Measurements from ENCODE around the gene PNLDC1. TPM values are rescaled to one million over a fixed set of nuclear protein-coding genes. Genes with fewer than 3 reads are reported as not detected.

Gene PNLDC1, protein sequence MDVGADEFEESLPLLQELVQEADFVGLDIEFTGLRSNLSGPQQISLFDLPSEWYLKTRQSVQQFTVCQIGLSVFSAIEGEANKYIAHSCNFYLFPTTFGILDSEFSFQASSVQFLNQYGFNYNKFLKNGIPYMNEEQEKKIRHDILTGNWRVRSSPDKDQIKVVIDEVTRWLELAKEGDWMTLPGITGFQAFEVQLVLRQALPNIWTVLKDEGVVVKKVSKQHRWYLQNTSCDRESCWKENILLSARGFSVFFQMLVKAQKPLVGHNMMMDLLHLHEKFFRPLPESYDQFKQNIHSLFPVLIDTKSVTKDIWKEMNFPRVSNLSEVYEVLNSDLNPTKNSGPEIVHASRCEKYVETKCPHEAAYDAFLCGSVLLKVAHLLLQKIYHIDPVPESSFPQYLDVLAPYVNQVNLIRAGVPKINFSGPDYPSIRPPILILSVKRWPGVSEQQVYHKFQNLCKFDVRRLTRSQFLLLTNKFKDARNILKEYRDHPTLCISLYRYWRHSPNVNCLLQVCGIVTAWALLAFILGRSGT
- polyA plus RNA-seq (2013): 0.37 and 0.43 TPM in 2 replicates

DNA sequence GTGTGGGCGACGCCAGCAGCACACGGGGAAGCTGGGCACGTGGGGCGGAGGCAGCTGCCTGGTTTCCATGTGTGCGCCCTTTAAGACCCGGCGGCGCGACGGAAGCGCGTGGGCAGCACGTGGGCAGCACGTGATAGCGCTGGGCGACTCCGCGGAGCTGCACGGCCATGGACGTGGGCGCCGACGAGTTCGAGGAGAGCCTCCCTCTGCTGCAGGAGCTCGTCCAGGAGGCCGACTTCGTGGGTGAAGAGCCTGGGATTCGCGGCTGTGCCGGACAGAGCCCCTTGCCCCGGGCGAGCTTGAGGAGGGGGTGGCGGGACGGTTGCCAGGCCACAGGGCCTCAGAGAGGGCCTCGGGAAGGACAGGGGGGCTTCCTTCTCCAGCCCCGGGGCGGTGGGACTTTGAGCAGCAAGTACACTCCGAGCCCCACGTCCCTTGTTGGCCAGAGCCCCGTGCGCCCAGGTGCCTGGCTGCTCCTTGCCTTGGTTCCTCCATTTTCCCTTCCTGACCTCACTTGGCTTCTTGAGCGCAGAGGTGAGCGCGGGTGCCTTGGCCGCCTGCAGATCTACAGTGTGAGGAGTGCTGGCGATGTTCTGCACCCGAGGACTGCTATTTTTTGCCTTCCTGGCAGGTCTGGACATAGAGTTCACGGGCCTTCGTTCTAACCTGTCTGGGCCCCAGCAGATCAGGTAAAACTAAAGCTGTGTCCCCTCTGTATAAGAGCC lies at the start of gene PNLDC1:
Gene PNLDC1 (plus strand): TSS at position 136 of the 725 bp plus-strand sequence. CDS start 32 bp downstream, at position 168.
- Histone ChIP-seq H2BK5ac (ENCODE audit: low read depth, low read length, poor library complexity) (no peak within 1 kb of the TSS), H3K4ac (ENCODE audit: low read depth, low read length) (no peak within 1 kb of the TSS), H3K27me3 (ENCODE audit: insufficient read depth, low read length) (no peaks in the 10 kb centered on the region), H3K4me1 (ENCODE audit: control insufficient read depth in 1 of 2, insufficient read depth in 2 of 2, low read length in 2 of 2) (no peaks in the 10 kb centered on the region), H2AK5ac (ENCODE audit: low read length) (no peak within 1 kb of the TSS), H3K9ac (ENCODE audit: low read length) (no peak within 1 kb of the TSS), H2BK12ac (ENCODE audit: low read length) (no peak within 1 kb of the TSS), H3K27ac (ENCODE audit: low read depth, low read length) (no peak within 1 kb of the TSS), H3K14ac (ENCODE audit: low read length) (no peak within 1 kb of the TSS), H3K18ac (ENCODE audit: low read length) (no peak within 1 kb of the TSS), H2AFZ (ENCODE audit: insufficient read depth, low read length, poor library complexity) (no peak within 1 kb of the TSS), H4K8ac (ENCODE audit: low read depth, low read length) (no peak within 1 kb of the TSS), H4K12ac (ENCODE audit: low read depth, low read length) (no peak within 1 kb of the TSS), H3K9me3 (ENCODE audit: insufficient read depth, low read depth, low read length) (peaks cover 2% of the 10 kb centered on the region), H3K4me3 (ENCODE audit: low read depth, low read length) (no peak within 1 kb of the TSS), H3K79me2 (ENCODE audit: control insufficient read depth, insufficient read depth, low read length, poor library complexity) (no peaks in the 10 kb centered on the region), H4K91ac (ENCODE audit: low read depth, low read length) (no peak within 1 kb of the TSS), H3K79me1 (ENCODE audit: low read length) (no peaks in the 10 kb centered on the region), H3K23ac (ENCODE audit: low read length) (no peak within 1 kb of the TSS), H2BK120ac (ENCODE audit: insufficient read depth, low read length, poor library complexity) (no peak within 1 kb of the TSS), H3K4me2 (ENCODE audit: low read length) (no peak within 1 kb of the TSS), H3K36me3 (ENCODE audit: control insufficient read depth in 1 of 2, insufficient read depth in 2 of 2, low read length in 2 of 2) (peaks cover 11 to 20% of the 10 kb centered on the region in 2 experiments)
- no peak for DNase-seq
- WGBS (ENCODE audit: extremely low coverage, insufficient coverage, insufficient read length): no CpG with 5 or more reads among the region's 50 CpGs

DNA sequence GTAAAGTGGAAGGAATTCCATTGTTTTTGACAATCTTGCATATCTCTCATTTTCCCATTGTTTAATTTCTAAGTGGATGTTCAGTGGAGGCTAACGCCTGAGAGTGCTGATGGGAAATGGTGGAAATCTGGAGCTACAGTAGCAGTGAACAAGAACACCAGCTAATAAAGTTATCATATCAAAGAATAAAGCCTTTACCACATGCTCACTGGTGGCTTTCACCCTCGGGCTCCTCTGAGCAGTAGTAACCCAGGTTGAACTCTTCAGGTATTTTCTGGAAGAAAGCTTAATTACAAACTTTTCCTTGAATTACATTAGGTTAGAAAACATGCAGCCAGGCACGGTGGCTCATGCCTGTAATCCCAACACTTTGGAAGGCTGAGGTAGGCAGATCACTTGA lies 48.6 kb upstream of the PNLDC1 start:
- Histone ChIP-seq H2AFZ (ENCODE audit: insufficient read depth, low read length, poor library complexity) (no peak overlapping the region), H3K36me3 (ENCODE audit: control insufficient read depth in 1 of 2, insufficient read depth in 2 of 2, low read length in 2 of 2) (peaks cover 17 to 31% of the 10 kb centered on the region in 2 experiments), H2BK12ac (ENCODE audit: low read length) (no peak overlapping the region), H3K9me3 (ENCODE audit: insufficient read depth, low read depth, low read length) (no peaks in the 10 kb centered on the region), H3K27ac (ENCODE audit: low read depth, low read length) (no peak overlapping the region), H2BK5ac (ENCODE audit: low read depth, low read length, poor library complexity) (no peak overlapping the region), H3K79me2 (ENCODE audit: control insufficient read depth, insufficient read depth, low read length, poor library complexity) (no peaks in the 10 kb centered on the region), H3K23ac (ENCODE audit: low read length) (no peak overlapping the region), H3K27me3 (ENCODE audit: insufficient read depth, low read length) (no peaks in the 10 kb centered on the region), H3K18ac (ENCODE audit: low read length) (no peak overlapping the region), H4K8ac (ENCODE audit: low read depth, low read length) (no peak overlapping the region), H3K9ac (ENCODE audit: low read length) (peak overlapping the region; percentile 38), H3K4me2 (ENCODE audit: low read length) (no peak overlapping the region), H3K4me3 (ENCODE audit: low read depth, low read length) (no peak overlapping the region), H3K79me1 (ENCODE audit: low read length) (no peaks in the 10 kb centered on the region), H3K14ac (ENCODE audit: low read length) (no peak overlapping the region), H2AK5ac (ENCODE audit: low read length) (no peak overlapping the region), H4K12ac (ENCODE audit: low read depth, low read length) (no peak overlapping the region), H3K4me1 (ENCODE audit: control insufficient read depth in 1 of 2, insufficient read depth in 2 of 2, low read length in 2 of 2) (no peaks in the 10 kb centered on the region), H3K4ac (ENCODE audit: low read depth, low read length) (no peak overlapping the region), H2BK120ac (ENCODE audit: insufficient read depth, low read length, poor library complexity) (no peak overlapping the region), H4K91ac (ENCODE audit: low read depth, low read length) (no peak overlapping the region)
- DNase-seq: no peak
- WGBS (ENCODE audit: extremely low coverage, insufficient coverage, insufficient read length): no CpG with 5 or more reads among the region's 3 CpGs

DNA sequence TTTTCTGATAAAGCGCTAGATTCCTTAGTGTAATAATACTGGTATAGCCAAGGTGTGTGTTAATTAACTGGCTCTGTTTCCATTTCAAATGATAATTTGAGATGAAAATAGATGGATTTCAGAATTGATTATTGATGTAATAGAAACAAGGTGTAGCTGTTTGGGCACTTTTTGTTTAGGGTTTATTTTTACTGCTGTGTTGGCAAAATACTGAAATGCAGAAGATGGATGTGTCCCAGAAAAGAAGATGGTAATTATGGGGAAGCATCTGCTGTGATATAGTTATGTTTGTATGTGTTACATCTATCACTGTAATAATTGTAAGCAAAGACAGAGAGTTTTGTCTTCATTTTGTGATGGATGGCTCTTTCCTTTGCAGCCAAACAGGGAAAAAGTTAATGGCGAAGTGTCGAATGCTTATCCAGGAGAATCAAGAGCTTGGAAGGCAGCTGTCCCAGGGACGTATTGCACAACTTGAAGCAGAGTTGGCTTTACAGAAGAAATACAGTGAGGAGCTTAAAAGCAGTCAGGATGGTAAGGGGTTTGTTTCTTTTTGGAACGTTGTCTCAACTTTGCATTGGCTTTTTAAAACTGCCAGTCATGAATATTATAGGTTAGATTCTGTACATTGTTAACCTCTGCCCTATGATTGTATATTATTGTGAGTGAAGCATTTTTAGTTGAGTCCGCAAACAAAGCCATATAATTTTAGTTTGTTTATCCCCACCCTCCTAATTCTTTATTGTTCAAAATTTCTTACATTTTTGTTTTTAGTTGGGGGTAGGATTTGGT lies 46.8 kb upstream of the PNLDC1 start:
- Histone ChIP-seq H3K9me3 (ENCODE audit: insufficient read depth, low read depth, low read length) (no peaks in the 10 kb centered on the region), H3K27me3 (ENCODE audit: insufficient read depth, low read length) (no peaks in the 10 kb centered on the region), H3K18ac (ENCODE audit: low read length) (no peak overlapping the region), H2AK5ac (ENCODE audit: low read length) (no peak overlapping the region), H3K4me1 (ENCODE audit: control insufficient read depth in 1 of 2, insufficient read depth in 2 of 2, low read length in 2 of 2) (peaks cover 0 to 3% of the 10 kb centered on the region in 2 experiments), H3K9ac (ENCODE audit: low read length) (no peak overlapping the region), H2BK12ac (ENCODE audit: low read length) (no peak overlapping the region), H3K4ac (ENCODE audit: low read depth, low read length) (no peak overlapping the region), H3K27ac (ENCODE audit: low read depth, low read length) (no peak overlapping the region), H4K8ac (ENCODE audit: low read depth, low read length) (no peak overlapping the region), H3K36me3 (ENCODE audit: control insufficient read depth in 1 of 2, insufficient read depth in 2 of 2, low read length in 2 of 2) (peaks cover 22 to 37% of the 10 kb centered on the region in 2 experiments), H3K79me1 (ENCODE audit: low read length) (no peaks in the 10 kb centered on the region), H4K91ac (ENCODE audit: low read depth, low read length) (no peak overlapping the region), H3K14ac (ENCODE audit: low read length) (no peak overlapping the region), H3K4me2 (ENCODE audit: low read length) (no peak overlapping the region), H4K12ac (ENCODE audit: low read depth, low read length) (no peak overlapping the region), H2BK5ac (ENCODE audit: low read depth, low read length, poor library complexity) (no peak overlapping the region), H2BK120ac (ENCODE audit: insufficient read depth, low read length, poor library complexity) (no peak overlapping the region), H3K4me3 (ENCODE audit: low read depth, low read length) (no peak overlapping the region), H3K23ac (ENCODE audit: low read length) (no peak overlapping the region), H2AFZ (ENCODE audit: insufficient read depth, low read length, poor library complexity) (no peak overlapping the region), H3K79me2 (ENCODE audit: control insufficient read depth, insufficient read depth, low read length, poor library complexity) (no peaks in the 10 kb centered on the region)
- no CpG with 5 or more reads among the region's 6 CpGs for WGBS (ENCODE audit: extremely low coverage, insufficient coverage, insufficient read length)
- DNase-seq: no peak

DNA sequence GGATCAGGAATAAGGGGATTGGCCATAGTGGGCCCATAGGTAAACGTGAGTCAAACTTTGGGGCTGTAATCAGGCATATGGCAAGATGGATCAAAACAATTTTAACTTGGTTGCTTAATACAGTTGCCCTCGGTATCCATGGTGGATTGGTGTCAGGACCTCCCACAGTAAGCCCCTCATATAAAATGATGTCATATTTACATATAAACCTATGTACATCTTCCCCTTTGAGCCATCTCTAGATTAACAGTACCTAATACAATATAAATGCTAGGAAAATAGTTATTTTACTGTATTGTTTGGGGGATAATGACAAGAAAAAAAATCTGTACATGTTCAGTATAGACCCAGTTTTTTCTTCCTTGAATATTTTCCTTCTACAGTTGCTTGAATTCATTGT lies 45.7 kb upstream of the PNLDC1 start:
- Histone ChIP-seq H3K36me3 (ENCODE audit: control insufficient read depth in 1 of 2, insufficient read depth in 2 of 2, low read length in 2 of 2) (peaks cover 22 to 40% of the 10 kb centered on the region in 2 experiments), H3K4me1 (ENCODE audit: control insufficient read depth in 1 of 2, insufficient read depth in 2 of 2, low read length in 2 of 2) (peaks cover 0 to 8% of the 10 kb centered on the region in 2 experiments), H4K91ac (ENCODE audit: low read depth, low read length) (no peak overlapping the region), H3K4ac (ENCODE audit: low read depth, low read length) (no peak overlapping the region), H2BK12ac (ENCODE audit: low read length) (no peak overlapping the region), H3K4me3 (ENCODE audit: low read depth, low read length) (no peak overlapping the region), H3K18ac (ENCODE audit: low read length) (no peak overlapping the region), H2BK120ac (ENCODE audit: insufficient read depth, low read length, poor library complexity) (no peak overlapping the region), H3K14ac (ENCODE audit: low read length) (no peak overlapping the region), H3K9me3 (ENCODE audit: insufficient read depth, low read depth, low read length) (no peaks in the 10 kb centered on the region), H3K27me3 (ENCODE audit: insufficient read depth, low read length) (no peaks in the 10 kb centered on the region), H2BK5ac (ENCODE audit: low read depth, low read length, poor library complexity) (no peak overlapping the region), H4K12ac (ENCODE audit: low read depth, low read length) (no peak overlapping the region), H3K23ac (ENCODE audit: low read length) (no peak overlapping the region), H3K9ac (ENCODE audit: low read length) (no peak overlapping the region), H4K8ac (ENCODE audit: low read depth, low read length) (no peak overlapping the region), H3K27ac (ENCODE audit: low read depth, low read length) (no peak overlapping the region), H3K79me1 (ENCODE audit: low read length) (no peaks in the 10 kb centered on the region), H3K4me2 (ENCODE audit: low read length) (no peak overlapping the region), H3K79me2 (ENCODE audit: control insufficient read depth, insufficient read depth, low read length, poor library complexity) (no peaks in the 10 kb centered on the region), H2AK5ac (ENCODE audit: low read length) (no peak overlapping the region), H2AFZ (ENCODE audit: insufficient read depth, low read length, poor library complexity) (no peak overlapping the region)
- DNase-seq: no peak
- WGBS (ENCODE audit: extremely low coverage, insufficient coverage, insufficient read length): no CpG with 5 or more reads among the region's 2 CpGs
